Occipital lobe (tissue), 2 donors: Measurements from ENCODE around the gene YWHAG. TPM values are rescaled to one million over a fixed set of nuclear protein-coding genes. Genes with fewer than 3 reads are reported as not detected.
A peak's percentile ranks its signal among the peaks of the same experiment; 100 is the strongest.
"Not testable (repeated sequence)": the region's sequence is repeated elsewhere in the genome, so short reads cannot be mapped to it uniquely, and the experiment has no call there.

ENCODE experiments used
- DNase-seq: peaks from one replicate; lab custom pipeline; 2025; lab: John Stamatoyannopoulos, UW
- total RNA-seq: library from RNA; depleted of rRNA; stranded (reverse); fragments of >200 nt; gene quantifications from one replicate; pipeline ENCODE4 v1.2.3, GENCODE V29; 2014

The YWHAG gene
- total RNA-seq, 1 donor from 2014 or later: 387 TPM

DNA sequence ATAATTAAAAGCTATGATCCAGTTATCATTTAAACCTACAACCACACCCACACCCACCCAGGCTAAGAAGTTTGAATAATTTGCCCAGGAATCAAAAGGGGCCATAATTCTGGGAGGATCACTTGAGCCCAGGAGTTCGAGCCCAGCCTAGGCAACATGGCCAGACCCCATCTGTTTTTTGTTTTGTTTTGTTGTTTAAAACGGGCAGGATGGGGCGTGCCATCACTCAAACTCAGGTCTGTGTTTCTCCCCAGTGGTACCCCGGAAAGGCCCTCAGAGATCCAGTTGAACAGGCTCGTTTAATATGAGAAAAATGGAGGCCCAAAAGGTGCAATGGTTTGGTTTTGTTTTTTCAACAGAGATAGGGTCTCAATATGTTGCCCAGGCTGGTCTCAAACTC is 33.0 kb downstream of the YWHAG start:
- no peak for DNase-seq

- no peak for DNase-seq
Observed at GRCh38 chr7:76325092-76325491, 33.7 kb downstream of the YWHAG start.

DNA sequence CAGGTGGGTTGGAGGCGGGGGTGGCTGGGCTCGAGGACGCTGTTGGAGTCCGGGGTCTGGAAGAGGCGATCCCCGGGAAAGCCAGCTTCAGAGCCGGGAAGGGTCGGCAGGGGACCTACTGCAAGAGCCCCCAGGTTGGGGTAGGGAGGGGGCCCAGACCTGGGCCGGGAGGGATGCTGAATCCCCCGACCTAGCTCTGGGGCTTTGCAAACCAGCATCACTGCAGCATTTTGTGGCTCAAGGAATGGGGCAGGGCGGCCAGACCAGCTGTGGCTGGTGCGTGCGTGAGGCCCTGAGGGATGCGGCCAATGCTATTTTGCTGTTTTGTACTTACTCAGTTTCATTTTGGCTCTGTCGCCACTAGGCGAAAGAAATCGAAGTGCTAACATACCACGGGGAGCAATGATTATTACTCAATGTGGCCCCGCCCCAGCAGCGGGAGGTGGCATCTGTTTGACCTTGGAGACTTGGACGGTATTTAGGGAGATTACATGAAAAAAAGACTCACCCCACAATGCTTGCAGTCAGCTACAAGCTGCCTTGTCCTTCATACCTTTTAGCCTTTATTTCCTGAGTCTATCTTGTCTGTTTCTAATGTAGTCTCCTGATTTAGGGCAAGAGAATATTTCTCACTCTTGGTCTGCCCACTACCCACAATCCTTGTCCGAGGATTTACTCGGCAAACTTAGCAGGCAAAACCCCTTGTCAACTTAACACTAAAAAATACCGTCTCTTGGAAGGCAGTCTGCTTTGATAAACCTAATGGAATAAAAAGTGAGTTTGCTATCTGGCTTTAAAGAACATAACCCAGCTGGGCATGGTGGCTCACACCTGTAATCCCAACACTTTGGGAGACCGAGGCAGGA is 40.1 kb downstream of the YWHAG start:
- DNase-seq: peak; percentile 56

- peak; percentile 98 for DNase-seq
Observed at GRCh38 chr7:76317782-76318487, 40.9 kb downstream of the YWHAG start.

- DNase-seq: no peak
Observed at GRCh38 chr7:76316984-76317781, 41.6 kb downstream of the YWHAG start.

DNA sequence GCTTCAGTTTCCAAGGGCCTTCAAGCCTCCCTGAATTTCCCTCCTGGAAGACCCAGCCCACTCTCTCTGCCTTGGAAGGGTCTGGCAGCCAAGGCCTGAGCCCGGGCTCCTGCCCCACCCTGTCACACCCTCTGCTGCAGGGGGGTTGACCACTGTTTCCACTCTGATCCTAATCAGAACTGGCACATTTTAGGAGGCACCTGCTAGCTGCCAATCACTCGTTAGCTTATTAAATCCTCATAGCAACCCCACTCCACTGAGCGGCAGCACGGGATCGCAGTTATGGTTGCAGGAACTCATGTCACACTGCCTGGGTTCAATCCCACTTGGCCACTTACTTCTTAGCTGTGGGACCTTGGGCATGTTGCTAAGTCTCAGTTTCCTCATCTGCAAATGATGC is 43.4 kb downstream of the YWHAG start:
- DNase-seq: no peak

- not testable (repeated sequence) for DNase-seq
Observed at GRCh38 chr7:76314740-76315139, 44.1 kb downstream of the YWHAG start.

GRCh38 chr7:76314042-76314721 is 44.6 kb downstream of the YWHAG start:
- peak; percentile 87 for DNase-seq

GRCh38 chr7:76311838-76312237 is 47.0 kb downstream of the YWHAG start:
- not testable (repeated sequence) for DNase-seq

DNA sequence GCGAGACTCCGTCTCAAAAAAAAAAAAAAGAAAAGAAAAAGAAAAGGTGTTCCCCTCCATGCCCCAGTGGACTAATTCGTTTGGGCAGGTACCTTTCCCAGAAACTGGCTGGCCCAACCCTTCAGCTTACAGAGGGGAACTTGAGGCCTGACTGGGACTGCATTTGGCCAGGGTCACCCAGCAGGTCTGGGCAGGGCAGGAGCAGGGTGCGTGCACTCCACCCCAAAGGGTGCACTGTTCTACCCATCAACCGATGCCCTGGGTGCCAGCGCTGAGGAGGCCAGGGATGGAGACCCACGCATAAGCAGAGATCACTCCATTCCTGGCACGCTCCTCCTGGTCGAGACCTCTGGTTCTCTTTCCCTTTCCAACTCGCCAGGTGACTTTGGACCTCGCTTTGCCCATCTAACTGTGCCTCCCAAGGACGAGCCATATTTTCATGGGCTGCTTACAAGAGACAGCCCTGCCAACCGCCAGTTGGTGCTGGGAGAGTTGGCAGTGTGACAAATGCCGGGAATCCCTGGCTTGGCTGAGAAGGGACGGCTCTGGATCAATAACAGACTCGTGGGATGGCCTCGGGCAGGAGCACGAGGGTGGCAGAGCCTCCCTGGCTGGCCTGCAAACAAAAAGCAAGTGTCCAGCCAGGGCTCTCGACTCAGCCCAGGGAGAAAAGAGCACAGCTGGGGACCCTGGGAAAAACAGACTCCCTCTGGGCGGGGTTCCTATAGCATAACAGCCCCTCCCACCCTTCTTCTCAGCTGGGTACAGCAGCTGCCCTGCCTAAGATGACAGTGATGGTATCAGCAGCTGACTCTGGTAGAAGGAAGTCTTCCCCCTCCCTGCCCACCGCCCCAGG is 48.5 kb downstream of the YWHAG start:
- peak; percentile 46 for DNase-seq

- not testable (repeated sequence) for DNase-seq
Observed at GRCh38 chr7:76309341-76310101, 49.3 kb downstream of the YWHAG start.

DNA sequence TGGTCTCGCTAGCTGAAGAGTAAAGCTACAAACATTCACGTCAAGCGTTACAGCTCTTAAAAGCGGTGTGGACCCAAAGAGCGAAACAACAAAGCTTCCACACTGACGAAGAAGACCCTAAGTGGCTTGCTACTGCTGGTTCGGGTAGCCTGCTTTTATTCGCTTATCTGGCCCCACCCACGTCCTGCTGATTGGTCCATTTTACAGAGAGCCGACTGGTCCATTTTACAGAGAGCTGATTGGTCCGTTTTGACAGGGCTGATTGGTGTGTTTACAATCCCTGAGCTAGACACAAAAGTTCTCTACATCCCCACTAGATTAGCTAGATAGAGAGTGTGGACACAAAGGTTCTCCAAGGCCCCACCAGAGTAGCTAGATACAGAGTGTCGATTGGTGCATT is 49.9 kb downstream of the YWHAG start:
- not testable (repeated sequence) for DNase-seq

DNA sequence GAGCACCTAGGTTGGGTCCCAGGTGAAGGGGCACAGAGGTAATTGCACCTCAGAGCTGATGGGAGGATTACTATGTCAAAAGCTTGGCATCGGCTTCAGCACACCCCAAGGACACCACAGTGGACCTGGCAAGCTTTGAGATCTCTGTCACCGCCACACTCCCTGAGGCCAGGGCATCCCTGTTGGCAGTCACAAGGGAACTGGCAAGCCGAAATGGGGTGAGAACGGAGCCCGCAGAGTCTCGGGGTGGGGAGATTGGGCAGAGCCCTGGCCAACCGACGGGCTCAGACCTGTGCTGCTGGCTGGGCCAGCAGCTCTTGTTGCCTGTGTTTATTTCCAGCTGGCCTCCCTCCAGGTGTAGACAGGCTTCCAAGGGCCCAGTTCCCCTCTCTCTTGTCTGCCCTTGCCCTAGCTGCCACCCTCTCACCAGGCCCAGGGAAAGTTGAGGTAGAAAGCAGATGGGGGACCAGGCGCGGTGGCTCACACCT is 53.9 kb downstream of the YWHAG start:
- peak; percentile 40 for DNase-seq

DNA sequence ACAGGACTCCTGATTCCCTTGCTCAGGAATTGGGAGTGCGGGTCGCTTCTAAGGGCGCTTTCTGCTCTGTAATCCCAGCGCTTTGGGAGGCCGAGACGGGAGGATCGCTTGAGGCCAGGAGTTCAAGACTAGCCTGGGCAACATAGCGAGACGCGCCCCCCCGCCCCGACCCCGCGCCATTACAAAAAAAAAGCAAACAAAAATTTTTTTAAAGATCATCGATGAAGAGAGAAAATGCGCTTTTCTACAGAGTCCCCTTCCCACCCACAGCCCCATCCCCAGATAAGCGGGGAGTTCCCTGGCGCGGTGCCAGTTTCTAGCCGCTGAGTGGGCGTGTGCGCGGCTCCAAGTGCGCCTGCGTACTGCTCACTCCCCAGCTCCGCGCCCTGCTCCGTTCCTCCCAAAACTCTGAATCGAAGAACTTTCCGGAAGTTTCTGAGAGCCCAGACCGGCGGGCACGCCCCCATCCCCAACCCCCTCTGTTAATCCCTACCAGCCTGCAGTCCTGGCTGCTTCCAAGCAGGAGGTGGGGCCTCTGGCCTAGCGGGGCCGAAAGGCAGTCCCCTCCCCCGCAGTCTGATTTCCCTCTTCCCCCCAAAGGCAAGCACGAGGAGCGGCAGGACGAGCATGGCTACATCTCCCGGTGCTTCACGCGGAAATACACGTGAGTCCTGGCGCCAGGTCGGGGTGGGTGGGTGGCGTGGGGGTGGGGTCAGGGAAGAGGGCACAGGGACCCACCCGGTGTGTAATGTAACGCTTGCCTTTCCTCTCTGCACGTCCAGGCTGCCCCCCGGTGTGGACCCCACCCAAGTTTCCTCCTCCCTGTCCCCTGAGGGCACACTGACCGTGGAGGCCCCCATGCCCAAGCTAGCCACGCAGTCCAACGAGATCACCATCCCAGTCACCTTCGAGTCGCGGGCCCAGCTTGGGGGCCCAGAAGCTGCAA is 55.3 kb downstream of the YWHAG start:
- DNase-seq: peak; percentile 36

GRCh38 chr7:76302347-76303201 is 56.2 kb downstream of the YWHAG start, which contains the start of gene HSPB1:
TSS of gene HSPB1 (plus strand) at chr7:76302673. CDS start at chr7:76302713, 40 bp downstream.
- peak; percentile 56 for DNase-seq

- DNase-seq: no peak
Observed at GRCh38 chr7:76301000-76301399, 57.8 kb downstream of the YWHAG start.

GRCh38 chr7:76300166-76300731 is 58.5 kb downstream of the YWHAG start:
- no peak for DNase-seq
